ENCODE data around the gene CLINT1.

Gene CLINT1

DNA sequence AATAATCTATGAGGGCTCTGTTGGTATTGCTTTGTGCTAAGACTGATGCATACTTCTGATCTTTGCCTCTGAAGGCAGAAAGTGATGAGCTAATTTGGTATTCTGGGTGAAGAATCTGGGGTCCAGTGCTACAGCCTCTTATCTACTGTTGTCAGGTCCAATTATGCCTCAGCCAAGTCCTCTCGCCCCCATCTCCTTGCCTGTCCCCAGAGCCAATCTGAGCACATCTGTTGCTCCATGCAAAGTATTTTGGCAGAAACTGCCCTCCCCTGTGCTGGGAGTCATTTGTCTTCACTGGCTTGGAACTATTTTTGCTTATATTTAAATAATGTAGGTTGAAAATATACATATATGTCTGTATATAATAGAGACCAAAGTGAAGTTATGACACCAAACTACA lies 92.0 kb downstream of the CLINT1 start:
- FAIRE-seq (no peak), DNase-seq (ENCODE audit: extremely low spot score, insufficient read length, low read depth) (no peak)

DNA sequence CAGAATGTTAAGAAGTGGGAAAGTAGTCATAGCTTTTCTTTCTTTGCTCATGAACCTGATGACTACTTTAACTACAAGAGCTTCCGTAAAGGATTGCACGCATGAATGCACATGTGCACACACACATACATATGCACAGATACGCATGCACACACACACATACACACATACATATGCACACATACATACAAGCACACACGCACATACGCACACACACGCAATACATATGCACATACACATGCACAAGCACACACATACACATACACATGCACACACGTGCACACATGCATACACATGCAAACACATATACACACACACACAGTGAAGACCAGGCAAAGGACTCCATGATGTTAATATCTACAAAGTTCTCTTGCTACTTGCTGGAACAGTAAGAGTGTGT lies 92.5 kb downstream of the CLINT1 start:
- FAIRE-seq (no peak), DNase-seq (ENCODE audit: extremely low spot score, insufficient read length, low read depth) (no peak)

DNA sequence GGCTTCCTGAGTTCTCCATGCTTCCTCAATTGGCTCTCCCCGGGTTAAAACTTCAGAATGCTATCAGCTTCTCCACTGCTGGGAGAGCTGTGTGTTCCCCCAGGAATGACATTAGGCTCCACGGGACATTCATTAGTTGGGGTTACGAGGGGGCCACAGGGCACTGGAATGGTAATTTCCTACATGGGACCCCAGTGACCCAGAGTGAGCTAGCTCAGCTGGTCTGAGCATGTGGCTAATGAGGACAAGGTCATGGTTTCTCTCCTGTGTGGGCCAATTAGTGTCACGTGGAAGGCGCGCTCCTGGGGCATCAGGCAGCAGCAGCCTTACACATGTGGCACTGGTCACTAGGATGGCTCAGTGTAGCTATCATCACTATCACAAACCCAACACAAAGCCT lies 94.4 kb downstream of the CLINT1 start:
- DNase-seq (ENCODE audit: extremely low spot score, insufficient read length, low read depth) (no peak), FAIRE-seq (no peak)

- DNase-seq (ENCODE audit: extremely low spot score, insufficient read length, low read depth): peak; percentile 32
- FAIRE-seq: peak; percentile 82
These were observed 97.0 kb downstream of the CLINT1 start for GRCh38 chr5:157761690-157762621.

- no peak for DNase-seq (ENCODE audit: extremely low spot score, insufficient read length, low read depth)
- no peak for FAIRE-seq
These were observed 100.2 kb downstream of the CLINT1 start for GRCh38 chr5:157758706-157759105.

DNA sequence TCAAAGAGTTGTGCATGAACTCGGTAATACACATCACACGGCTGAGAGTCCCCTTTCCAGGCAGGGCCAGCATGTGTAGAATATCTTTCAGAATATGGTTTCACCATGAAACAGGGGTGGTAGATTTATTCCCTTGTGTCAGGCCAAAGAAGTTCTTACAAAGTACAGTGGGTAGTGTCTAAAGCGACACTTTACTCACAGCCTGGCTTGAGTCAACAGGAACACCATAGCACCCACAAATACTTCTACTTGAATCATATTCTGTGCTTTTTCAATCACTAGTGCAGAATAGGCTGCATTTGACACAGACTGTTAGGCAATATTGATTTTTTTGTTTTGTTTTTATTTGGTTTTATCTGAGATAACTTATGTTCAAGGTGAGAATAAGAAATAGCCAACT lies 102.8 kb downstream of the CLINT1 start:
- no peak for DNase-seq (ENCODE audit: extremely low spot score, insufficient read length, low read depth)
- FAIRE-seq: no peak

- no peak for FAIRE-seq
- no peak for DNase-seq (ENCODE audit: extremely low spot score, insufficient read length, low read depth)
These were observed 108.6 kb downstream of the CLINT1 start for GRCh38 chr5:157750320-157750719.

- no peak for DNase-seq (ENCODE audit: extremely low spot score, insufficient read length, low read depth)
- FAIRE-seq: no peak
These were observed 109.5 kb downstream of the CLINT1 start for GRCh38 chr5:157749462-157749799.

GRCh38 chr5:157748760-157749461 lies 110.0 kb downstream of the CLINT1 start:
- FAIRE-seq: no peak
- DNase-seq (ENCODE audit: extremely low spot score, insufficient read length, low read depth): no peak

- FAIRE-seq: no peak
- no peak for DNase-seq (ENCODE audit: extremely low spot score, insufficient read length, low read depth)
These were observed 110.9 kb downstream of the CLINT1 start for GRCh38 chr5:157747766-157748700.

DNA sequence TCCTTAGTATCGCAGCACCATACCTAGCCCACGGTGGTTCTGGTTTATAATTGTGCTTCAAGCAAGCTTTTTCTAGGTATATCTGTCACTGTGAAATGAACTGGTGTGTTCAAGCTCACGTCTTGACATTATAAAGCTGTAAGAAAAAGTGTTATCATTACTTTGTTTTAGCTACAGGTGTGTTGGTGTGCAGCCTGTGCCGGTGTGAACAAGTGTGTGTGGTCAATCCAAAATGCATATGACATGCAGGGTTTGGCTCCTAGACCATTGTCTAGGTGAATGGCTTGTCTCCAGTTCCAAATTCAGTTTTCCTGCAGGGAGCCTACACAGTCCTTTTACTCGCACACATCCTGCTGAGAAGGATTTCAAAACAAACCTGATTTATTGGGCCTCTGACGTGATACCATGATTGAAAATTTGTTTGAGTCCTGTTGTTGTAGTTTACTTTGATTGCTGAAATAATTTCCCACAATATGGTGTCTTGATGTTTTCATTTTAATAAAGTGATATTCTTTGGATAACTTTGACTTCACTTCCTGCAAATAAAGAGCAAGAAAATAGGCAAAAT lies 111.7 kb downstream of the CLINT1 start:
- FAIRE-seq (no peak), DNase-seq (ENCODE audit: extremely low spot score, insufficient read length, low read depth) (no peak)

GRCh38 chr5:157745041-157745456 lies 113.9 kb downstream of the CLINT1 start:
- FAIRE-seq (no peak), DNase-seq (ENCODE audit: extremely low spot score, insufficient read length, low read depth) (no peak)

GRCh38 chr5:157744051-157745011 lies 114.6 kb downstream of the CLINT1 start:
- no peak for DNase-seq (ENCODE audit: extremely low spot score, insufficient read length, low read depth)
- FAIRE-seq: no peak

- FAIRE-seq: peak; percentile 91
- DNase-seq (ENCODE audit: extremely low spot score, insufficient read length, low read depth): peak; percentile 88
These were observed 115.5 kb downstream of the CLINT1 start, which contains the start of gene LSM11 for GRCh38 chr5:157743163-157744050. TSS of gene LSM11 (plus strand) at chr5:157743712. CDS start at chr5:157743751, 39 bp downstream.

DNA sequence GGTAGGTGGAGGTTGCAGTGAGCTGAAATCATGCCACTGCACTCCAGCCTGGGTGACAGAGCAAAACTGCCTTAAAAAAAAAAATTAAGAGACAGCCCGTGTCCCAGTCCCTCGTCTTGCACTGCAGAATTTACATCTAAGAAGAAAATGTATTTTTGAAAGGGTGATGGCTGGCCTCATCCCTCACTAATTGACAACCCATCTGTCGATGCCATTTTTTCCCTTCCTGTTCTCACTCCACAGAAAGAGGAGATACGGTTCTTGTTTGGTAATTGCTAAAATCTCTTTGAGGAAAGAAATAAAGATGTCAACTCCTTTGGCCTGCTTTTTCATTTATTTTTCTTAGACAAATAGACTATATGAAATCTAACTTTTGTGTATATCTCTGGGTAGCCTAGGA lies 117.8 kb downstream of the CLINT1 start:
- DNase-seq (ENCODE audit: extremely low spot score, insufficient read length, low read depth): no peak
- no peak for FAIRE-seq

DNA sequence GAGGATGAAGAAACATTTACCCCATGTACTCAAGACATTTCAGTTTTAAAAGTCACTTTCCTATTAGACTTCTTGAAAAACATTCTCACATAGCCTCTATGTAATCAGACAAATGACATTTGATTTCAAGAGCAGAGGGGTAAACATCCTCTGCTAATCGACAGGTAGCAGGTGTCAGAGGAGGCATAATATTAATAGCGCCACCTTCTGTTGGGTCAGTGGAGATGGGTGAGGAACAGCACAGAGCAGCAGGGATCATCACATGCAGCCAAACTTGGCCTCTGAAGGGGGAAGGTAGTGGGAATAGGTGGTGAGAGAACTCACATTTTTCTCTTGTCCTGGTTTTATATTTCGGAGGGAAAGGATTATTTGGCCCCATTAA lies 118.7 kb downstream of the CLINT1 start:
- FAIRE-seq: peak; percentile 36
- DNase-seq (ENCODE audit: extremely low spot score, insufficient read length, low read depth): no peak

DNA sequence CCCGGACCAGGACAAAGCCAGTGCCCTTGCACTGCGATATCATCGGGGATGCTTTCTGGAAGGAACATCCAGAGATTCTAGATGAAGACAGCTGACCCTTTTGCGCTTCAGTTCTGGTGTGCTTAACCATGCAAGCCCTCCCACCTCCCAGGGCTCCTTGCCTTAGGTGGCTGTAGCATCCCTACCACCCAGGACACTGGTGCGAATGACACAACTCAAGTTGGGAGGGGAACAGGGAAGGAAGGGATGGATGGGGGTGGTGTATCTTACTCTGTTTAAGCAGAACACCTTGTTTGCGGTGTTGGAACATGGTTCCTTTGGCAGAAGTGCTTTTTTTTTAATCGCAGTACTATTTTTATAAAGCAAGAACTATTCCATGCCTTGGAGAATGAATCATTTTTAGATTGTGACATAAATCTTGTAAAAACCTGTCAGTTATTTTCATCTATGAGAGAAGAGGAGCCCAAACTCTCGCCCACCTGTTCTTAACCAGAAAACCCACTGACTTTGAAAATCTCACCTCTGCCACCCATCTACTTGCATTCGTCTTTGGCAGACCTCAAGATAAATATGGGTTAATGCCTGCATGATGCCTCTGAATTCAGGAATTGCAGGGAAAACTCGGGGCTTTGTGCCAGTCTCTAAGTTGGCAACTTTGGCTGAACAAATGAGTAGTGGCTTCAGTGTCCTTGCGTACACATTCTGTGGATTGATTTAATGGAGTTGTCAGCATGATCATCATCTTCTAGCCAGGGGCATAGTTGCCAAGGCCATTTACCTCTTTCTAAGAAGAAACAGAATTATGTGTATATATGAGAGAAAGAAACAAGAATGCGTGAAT lies 119.3 kb downstream of the CLINT1 start:
- FAIRE-seq (no peak), DNase-seq (ENCODE audit: extremely low spot score, insufficient read length, low read depth) (no peak)
